ENCODE results near the gene IRAK4.
A peak's percentile ranks its signal among the peaks of the same experiment; 100 is the strongest.

The IRAK4 gene

GRCh38 chr12:43827093-43827492 is 68.3 kb downstream of the IRAK4 start:
- H3K27ac ChIP-seq: no peak overlapping the region
- no peak for TF ChIP-seq CTCF (IDR thresholded peaks at IDR 0.05; ENCODE audit: low read depth, low read length)

GRCh38 chr12:43832463-43833168 is 73.9 kb downstream of the IRAK4 start:
- no peak for TF ChIP-seq CTCF (IDR thresholded peaks at IDR 0.05; ENCODE audit: low read depth, low read length)
- Histone ChIP-seq H3K4me3 (ENCODE audit: low read depth, low read length) (no peak overlapping the region), H3K27ac (no peak overlapping the region), H3K27me3 (ENCODE audit: insufficient read depth, low read depth, severe bottlenecking) (no peaks in the 10 kb centered on the region), H3K36me3 (no peaks in the 10 kb centered on the region), H3K9me3 (ENCODE audit: severe bottlenecking) (no peaks in the 10 kb centered on the region)
- DNase-seq: no peak

More at GRCh38 chr12:43827093-43827492, 68.3 kb downstream of the IRAK4 start:
- DNase-seq: no peak
- no peaks in the 10 kb centered on the region for H3K9me3 ChIP-seq (ENCODE audit: severe bottlenecking)
- no peaks in the 10 kb centered on the region for H3K36me3 ChIP-seq
- no peaks in the 10 kb centered on the region for H3K27me3 ChIP-seq (ENCODE audit: insufficient read depth, low read depth, severe bottlenecking)
- no peak overlapping the region for H3K4me3 ChIP-seq (ENCODE audit: low read depth, low read length)

GRCh38 chr12:43835264-43835655 is 76.5 kb downstream of the IRAK4 start:
- Histone ChIP-seq H3K27me3 (ENCODE audit: insufficient read depth, low read depth, severe bottlenecking) (no peaks in the 10 kb centered on the region), H3K27ac (peak overlapping the region; percentile 83), H3K9me3 (ENCODE audit: severe bottlenecking) (no peaks in the 10 kb centered on the region), H3K4me3 (ENCODE audit: low read depth, low read length) (peak overlapping the region; percentile 86), H3K36me3 (no peaks in the 10 kb centered on the region)
- no peak for TF ChIP-seq CTCF (IDR thresholded peaks at IDR 0.05; ENCODE audit: low read depth, low read length)
- no peak for DNase-seq

- Histone ChIP-seq H3K27ac (peak within 1 kb of the TSS; percentile 83), H3K36me3 (no peaks in the 10 kb centered on the region), H3K9me3 (ENCODE audit: severe bottlenecking) (no peaks in the 10 kb centered on the region), H3K27me3 (ENCODE audit: insufficient read depth, low read depth, severe bottlenecking) (no peaks in the 10 kb centered on the region), H3K4me3 (ENCODE audit: low read depth, low read length) (peak within 1 kb of the TSS; percentile 86)
- TF ChIP-seq CTCF (IDR thresholded peaks at IDR 0.05; ENCODE audit: low read depth, low read length): no peak
- DNase-seq: peak; percentile 62
Measured at GRCh38 chr12:43835656-43836474, 77.1 kb downstream of the IRAK4 start, which contains the start of gene TMEM117. TMEM117 (plus strand) TSS chr12:43836081.

- Histone ChIP-seq H3K27me3 (ENCODE audit: insufficient read depth, low read depth, severe bottlenecking) (no peaks in the 10 kb centered on the region), H3K36me3 (no peaks in the 10 kb centered on the region), H3K4me3 (ENCODE audit: low read depth, low read length) (peak overlapping the region; percentile 86), H3K9me3 (ENCODE audit: severe bottlenecking) (no peaks in the 10 kb centered on the region), H3K27ac (peak overlapping the region; percentile 83)
- no peak for DNase-seq
- TF ChIP-seq CTCF (IDR thresholded peaks at IDR 0.05; ENCODE audit: low read depth, low read length): no peak
Measured at GRCh38 chr12:43836475-43836989, 77.8 kb downstream of the IRAK4 start.
